D721Med (cell line): ENCODE data around the gene KRT28.

Source experiments
- DNase-seq: peaks from one replicate; pipeline ENCODE4 v3.0.0; 2011; ENCODE audit warnings: low spot score; ENCODE audit not compliant: insufficient read length
- FAIRE-seq: peaks from 2 replicates; lab custom pipeline; 2011; peaks lifted over from hg19 to GRCh38; lab: Jason Lieb, UNC
- TF ChIP-seq, protein P1 (sequence below): IDR thresholded peaks from 2 replicates; pipeline ENCODE4 v1.5.1; 2012; ENCODE audit warnings: mild to moderate bottlenecking, control low read depth; ENCODE audit not compliant: insufficient read depth; ENCODE audit errors: missing control alignments

Gene KRT28

DNA sequence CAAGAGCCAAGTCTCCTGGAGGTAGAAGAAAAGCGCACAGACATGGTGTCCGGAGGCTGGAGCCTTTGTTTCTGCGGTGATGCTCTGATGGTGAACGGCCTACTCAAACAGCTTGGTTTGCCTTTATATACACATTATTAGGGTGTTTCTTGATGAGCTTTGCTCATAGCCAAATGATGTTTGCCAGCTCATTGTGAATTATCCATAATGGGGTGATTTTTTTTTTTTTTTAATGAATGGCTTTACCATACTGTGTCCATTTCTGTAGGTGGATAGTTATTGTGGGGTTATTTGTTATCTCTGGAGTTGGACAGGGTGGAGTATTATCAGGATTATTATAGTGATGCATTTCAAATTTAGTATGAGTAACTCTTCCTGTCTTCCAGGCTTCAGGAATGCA lies 17.3 kb downstream of the KRT28 start, which contains the start of gene KRT27:
Gene KRT27 (minus strand): TSS at position 101 of the 400 bp plus-strand sequence. CDS start 57 bp downstream, at position 44.
- TF ChIP-seq, protein P1, sequence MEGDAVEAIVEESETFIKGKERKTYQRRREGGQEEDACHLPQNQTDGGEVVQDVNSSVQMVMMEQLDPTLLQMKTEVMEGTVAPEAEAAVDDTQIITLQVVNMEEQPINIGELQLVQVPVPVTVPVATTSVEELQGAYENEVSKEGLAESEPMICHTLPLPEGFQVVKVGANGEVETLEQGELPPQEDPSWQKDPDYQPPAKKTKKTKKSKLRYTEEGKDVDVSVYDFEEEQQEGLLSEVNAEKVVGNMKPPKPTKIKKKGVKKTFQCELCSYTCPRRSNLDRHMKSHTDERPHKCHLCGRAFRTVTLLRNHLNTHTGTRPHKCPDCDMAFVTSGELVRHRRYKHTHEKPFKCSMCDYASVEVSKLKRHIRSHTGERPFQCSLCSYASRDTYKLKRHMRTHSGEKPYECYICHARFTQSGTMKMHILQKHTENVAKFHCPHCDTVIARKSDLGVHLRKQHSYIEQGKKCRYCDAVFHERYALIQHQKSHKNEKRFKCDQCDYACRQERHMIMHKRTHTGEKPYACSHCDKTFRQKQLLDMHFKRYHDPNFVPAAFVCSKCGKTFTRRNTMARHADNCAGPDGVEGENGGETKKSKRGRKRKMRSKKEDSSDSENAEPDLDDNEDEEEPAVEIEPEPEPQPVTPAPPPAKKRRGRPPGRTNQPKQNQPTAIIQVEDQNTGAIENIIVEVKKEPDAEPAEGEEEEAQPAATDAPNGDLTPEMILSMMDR: no peak
- FAIRE-seq (no peak), DNase-seq (no peak)

DNA sequence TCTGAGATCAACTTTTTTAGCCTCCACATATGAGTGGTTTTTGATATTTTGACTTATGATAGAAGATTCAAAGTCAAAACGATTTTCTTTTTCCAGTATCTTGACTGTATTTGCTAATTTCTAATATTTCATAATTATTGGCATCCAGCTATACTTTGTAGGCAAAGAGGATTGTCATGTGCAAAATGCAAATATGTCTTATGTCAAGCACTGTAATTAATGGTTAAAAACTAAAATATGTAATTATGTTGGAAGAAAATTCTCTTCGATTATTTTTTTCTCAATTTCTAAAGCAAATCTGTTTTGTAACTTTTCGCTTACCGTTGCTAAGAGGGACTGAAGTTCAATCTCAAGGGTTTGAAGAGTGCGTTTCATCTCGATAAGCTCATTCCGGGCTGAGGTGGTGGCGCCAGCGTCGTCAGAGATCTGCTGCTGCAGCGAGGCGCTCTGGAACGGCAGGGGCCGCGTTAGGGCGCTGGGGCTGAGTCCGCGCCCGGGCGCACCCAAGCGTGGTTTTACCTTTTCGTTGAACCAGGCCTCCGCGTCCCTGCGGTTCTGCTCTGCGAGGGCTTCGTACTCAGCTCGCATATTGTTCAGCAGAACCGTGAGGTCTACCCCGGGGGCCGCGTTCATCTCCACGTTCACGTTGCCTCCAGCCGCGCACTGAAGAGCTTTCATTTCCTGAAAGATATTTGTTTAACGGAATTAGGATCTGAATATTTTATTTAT lies 20.4 kb downstream of the KRT28 start:
- TF ChIP-seq, protein P1: no peak
- DNase-seq (no peak), FAIRE-seq (no peak)

DNA sequence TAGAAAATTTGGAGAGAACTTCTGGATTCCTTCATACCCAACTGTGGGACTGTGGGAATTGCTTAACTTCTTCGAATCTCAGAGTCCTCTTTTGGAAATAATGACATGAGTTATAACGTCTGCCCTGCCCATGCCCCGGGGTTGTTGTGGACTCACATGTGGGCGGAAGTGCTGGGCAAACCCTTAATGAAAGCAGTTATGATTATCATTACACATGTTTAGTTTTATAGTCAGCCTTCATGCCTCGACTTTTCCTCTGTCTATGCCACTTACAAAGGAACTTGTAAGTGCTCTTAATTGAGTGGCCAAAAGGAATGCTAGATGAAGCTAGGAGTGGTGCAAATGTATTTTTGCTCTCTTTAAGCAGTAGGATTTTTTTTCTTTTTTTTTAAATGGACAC lies 21.3 kb downstream of the KRT28 start:
- TF ChIP-seq, protein P1: no peak
- DNase-seq (no peak), FAIRE-seq (no peak)

DNA sequence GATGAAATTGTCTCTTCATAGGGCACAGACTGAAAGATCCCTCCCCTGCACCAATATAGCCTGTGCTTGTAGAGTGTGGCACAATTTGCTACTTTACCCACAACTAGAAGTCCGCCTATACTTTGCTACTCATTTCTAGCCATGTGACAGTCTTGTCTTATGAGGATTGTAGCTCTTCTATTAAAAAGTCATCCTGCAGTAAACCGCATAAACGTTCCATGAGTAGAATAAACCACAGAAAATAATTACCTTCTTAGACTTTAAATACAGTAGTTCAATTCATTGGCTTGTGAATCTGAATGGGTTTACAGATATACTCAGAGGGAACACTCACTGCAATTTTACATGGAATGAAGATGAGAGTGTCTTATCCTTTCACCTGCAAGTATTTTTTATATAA lies 21.8 kb downstream of the KRT28 start:
- TF ChIP-seq, protein P1: no peak
- FAIRE-seq (no peak), DNase-seq (no peak)

DNA sequence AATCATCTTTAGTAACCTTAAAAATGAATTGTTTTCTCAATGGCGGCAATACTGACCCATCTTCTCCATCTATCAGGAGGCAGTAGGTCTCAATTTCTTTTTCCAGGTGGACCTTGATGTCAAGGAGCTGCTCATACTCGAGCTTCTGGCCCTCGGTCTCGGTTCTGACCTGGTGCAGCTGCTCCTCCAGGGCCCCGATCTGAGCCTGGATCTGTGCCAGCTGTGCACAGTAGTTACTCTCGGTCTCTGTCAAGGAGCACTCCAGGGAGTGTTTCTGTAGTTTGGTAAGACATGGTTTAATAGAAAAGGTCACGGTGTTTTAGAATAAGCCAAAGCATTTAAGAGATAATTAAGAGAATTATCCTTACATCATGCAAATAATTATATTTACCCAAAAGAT lies 22.3 kb downstream of the KRT28 start:
- no peak for FAIRE-seq
- TF ChIP-seq, protein P1: no peak
- no peak for DNase-seq

DNA sequence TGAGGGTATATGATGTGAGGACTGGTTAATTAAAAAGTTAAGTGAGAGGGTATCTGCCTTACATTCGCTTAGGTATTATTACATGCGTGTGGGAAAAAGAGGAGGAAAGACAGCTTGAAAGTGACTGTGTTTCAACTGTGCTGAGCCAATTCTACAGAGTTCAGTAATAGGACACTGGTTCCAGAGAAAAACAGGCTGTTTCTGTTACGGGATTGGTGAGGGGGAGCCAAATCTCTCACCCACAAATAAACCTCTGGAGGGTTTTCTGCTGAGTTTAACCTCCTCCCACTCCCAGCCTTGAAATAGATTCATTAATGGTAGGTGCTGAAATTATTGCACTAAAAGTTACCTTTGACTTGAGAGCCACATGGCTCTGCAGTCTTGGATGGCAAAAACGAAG lies 23.8 kb downstream of the KRT28 start:
- FAIRE-seq (no peak), DNase-seq (no peak)
- TF ChIP-seq, protein P1: no peak

DNA sequence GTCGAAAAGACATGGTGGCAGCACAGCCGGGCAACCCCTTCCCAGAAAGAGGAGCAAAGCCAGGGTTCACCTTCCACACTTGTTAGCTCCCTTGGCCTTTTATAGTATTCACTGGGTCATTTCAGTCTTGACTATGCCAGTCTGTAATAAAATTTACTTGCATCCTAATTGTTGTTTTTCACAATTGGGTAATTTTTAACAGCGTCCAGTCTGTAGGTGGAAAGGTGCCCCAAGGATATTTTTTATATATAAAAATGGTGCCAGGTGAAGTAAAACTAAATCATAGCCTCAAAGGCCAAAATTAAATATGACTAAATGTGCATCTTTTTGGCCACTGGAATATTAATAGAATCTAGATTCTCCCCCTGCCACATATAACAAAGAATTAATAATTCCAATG lies 27.7 kb downstream of the KRT28 start, which contains the start of gene KRT26:
Gene KRT26 (minus strand): TSS at position 101 of the 400 bp plus-strand sequence. CDS start 88 bp downstream, at position 13.
- TF ChIP-seq, protein P1: no peak
- DNase-seq: no peak
- FAIRE-seq: no peak
